Body of pancreas (tissue), 4 donors: ENCODE measurements around the gene TNFRSF17. TPM values are rescaled to one million over a fixed set of nuclear protein-coding genes. Genes with fewer than 3 reads are reported as not detected.
"Not testable (repeated sequence)": the region's sequence is repeated elsewhere in the genome, so short reads cannot be mapped to it uniquely, and the experiment has no call there.

Source experiments
- ATAC-seq: fragments of 150-250 bp; one replicate; pipeline ENCODE4 v1.9.1; 2016
- DNase-seq, 4 donors: peaks; one replicate each; pipeline ENCODE4 v3.0.0-alpha.2; 2019
- H3K27ac ChIP-seq, 4 donors: fragments of 200-600 bp; sonication (generic); 1 replicate in 3 of 4; 2 replicates in 1 of 4; pipeline versions ENCODE4 v1.5.1 to v1.6.1; 2016 to 2019; ENCODE audit warnings: mild to moderate bottlenecking in 1 of 4, mixed read lengths in 1 of 4, moderate library complexity in 1 of 4
- H3K27me3 ChIP-seq, 2 donors: fragments of 200-600 bp; sonication (generic); one replicate each; pipeline ENCODE4 v1.6.0; 2016; ENCODE audit warnings: mild to moderate bottlenecking in 1 of 2
- H3K36me3 ChIP-seq, 2 donors: fragments of 200-600 bp; sonication (generic); replicated peaks in 1 of 2; 2 replicates each; pipeline ENCODE4 v1.5.1; 2016; ENCODE audit warnings: low read depth in 2 of 2; ENCODE audit not compliant: insufficient read depth in 1 of 2
- H3K4me1 ChIP-seq: fragments of 200-600 bp; sonication (generic); one replicate; pipeline ENCODE4 v1.6.0; 2016
- H3K4me3 ChIP-seq, 2 donors: fragments of 200-600 bp; sonication (generic); 1 replicate in 1 of 2; 2 replicates in 1 of 2; pipeline ENCODE4 v1.5.1; 2016 to 2019
- H3K9me3 ChIP-seq, 3 donors: fragments of 200-600 bp; sonication (generic); 1 replicate in 2 of 3; 2 replicates in 1 of 3; pipeline ENCODE4 v1.5.1; 2016
- POLR2A ChIP-seq, 3 donors: fragments of 450-650 bp; IDR thresholded peaks; one replicate each; pipeline ENCODE4 v1.6.1; 2016; ENCODE audit warnings: antibody characterized with exemption in 3 of 3, mild to moderate bottlenecking in 2 of 3
- WGBS, 2 donors: methylation state at CpG; one replicate each; pipeline ENCODE4 v1.1.5; 2017; 5-methylcytosine and 5-hydroxymethylcytosine counted together
- intact Hi-C: fragments of 100-400 bp; cut with DNase I; formaldehyde crosslinking; loops from one replicate; pipeline ENCODE4 v1.15.1; 2023
- total RNA-seq, 2 donors: library from RNA; depleted of rRNA; stranded (reverse); fragments of >200 nt; gene quantifications; one replicate each; pipeline ENCODE4 v1.1.0, GENCODE V29; 2016
- TF ChIP-seq, protein P1 (sequence below), 7 experiments: fragments of 450-650 bp in 4 of 7; fragments of 200-600 bp in 3 of 7; sonication (generic) in 3 of 7; IDR thresholded peaks; one replicate each; pipeline ENCODE4 v1.5.1; 2016 to 2019; ENCODE audit warnings: antibody characterized with exemption in 7 of 7

The TNFRSF17 gene
- total RNA-seq, 2 donors from 2014 or later: not detected

DNA sequence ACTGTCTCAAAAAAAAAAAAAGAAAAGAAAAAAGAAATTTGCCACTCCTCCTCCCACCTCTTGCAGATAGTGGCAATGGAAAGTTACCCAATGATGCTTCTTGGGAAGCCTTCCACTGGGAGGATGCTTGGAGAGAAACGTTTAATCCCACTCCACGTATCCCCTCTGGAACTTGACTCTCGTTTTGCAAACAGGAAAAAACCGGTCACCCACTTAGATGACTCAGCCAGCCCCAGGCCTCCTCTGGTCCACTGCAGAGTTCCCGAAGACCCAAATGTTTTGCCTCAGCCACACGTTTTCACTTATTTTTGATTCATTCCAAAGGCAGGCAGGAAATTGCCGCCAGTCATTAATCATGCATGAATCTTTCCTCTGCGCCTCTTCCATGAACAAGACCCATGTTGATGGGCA lies 9.3 kb upstream of the TNFRSF17 start:
- intact Hi-C loops: no loop called here
- no peaks in the 10 kb centered on the region for H3K36me3 ChIP-seq
- no peak overlapping the region for H3K4me3 ChIP-seq
- TF ChIP-seq, protein P1, sequence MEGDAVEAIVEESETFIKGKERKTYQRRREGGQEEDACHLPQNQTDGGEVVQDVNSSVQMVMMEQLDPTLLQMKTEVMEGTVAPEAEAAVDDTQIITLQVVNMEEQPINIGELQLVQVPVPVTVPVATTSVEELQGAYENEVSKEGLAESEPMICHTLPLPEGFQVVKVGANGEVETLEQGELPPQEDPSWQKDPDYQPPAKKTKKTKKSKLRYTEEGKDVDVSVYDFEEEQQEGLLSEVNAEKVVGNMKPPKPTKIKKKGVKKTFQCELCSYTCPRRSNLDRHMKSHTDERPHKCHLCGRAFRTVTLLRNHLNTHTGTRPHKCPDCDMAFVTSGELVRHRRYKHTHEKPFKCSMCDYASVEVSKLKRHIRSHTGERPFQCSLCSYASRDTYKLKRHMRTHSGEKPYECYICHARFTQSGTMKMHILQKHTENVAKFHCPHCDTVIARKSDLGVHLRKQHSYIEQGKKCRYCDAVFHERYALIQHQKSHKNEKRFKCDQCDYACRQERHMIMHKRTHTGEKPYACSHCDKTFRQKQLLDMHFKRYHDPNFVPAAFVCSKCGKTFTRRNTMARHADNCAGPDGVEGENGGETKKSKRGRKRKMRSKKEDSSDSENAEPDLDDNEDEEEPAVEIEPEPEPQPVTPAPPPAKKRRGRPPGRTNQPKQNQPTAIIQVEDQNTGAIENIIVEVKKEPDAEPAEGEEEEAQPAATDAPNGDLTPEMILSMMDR (IDR thresholded peaks at IDR 0.05): no peak
- TF ChIP-seq POLR2A (IDR thresholded peaks at IDR 0.05): no peak
- H3K9me3 ChIP-seq: no peaks in the 10 kb centered on the region
- WGBS, 2 donors: 52 to 55% methylated on average over 8 of the region's 8 CpGs
- DNase-seq: no peak
- H3K27ac ChIP-seq: no peak overlapping the region
- no peaks in the 10 kb centered on the region for H3K27me3 ChIP-seq
- no peak for ATAC-seq
- no peaks in the 10 kb centered on the region for H3K4me1 ChIP-seq

DNA sequence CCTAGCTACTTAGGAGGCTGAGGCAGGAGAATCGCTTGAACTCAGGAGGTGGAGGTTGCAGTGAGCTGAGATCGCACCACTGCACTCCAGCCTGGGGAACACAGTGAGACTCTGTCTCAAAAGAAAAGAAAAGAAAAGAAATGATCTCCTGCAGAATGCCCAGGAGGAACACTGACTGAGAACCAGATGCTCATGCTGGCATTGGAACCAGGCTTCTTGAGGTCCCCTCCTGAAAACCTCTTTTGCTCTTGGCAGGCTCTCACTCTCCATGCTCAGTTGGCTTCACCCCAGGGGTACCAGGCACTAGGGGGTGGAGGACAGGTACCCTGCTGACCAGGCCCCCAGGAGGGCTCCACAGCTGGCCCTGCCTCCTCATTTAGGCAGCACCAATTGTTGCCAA lies 8.5 kb upstream of the TNFRSF17 start:
- TF ChIP-seq, protein P1 (IDR thresholded peaks at IDR 0.05): no peak
- TF ChIP-seq POLR2A (IDR thresholded peaks at IDR 0.05): no peak
- no peaks in the 10 kb centered on the region for H3K9me3 ChIP-seq
- H3K36me3 ChIP-seq: no peaks in the 10 kb centered on the region
- ATAC-seq (no peak), DNase-seq (no peak)
- intact Hi-C loops: no loop called here
- no peaks in the 10 kb centered on the region for H3K27me3 ChIP-seq
- WGBS, 2 donors: 84 to 88% methylated on average over 2 of the region's 2 CpGs
- H3K4me3 ChIP-seq: no peak overlapping the region
- H3K4me1 ChIP-seq: no peaks in the 10 kb centered on the region
- H3K27ac ChIP-seq: no peak overlapping the region

DNA sequence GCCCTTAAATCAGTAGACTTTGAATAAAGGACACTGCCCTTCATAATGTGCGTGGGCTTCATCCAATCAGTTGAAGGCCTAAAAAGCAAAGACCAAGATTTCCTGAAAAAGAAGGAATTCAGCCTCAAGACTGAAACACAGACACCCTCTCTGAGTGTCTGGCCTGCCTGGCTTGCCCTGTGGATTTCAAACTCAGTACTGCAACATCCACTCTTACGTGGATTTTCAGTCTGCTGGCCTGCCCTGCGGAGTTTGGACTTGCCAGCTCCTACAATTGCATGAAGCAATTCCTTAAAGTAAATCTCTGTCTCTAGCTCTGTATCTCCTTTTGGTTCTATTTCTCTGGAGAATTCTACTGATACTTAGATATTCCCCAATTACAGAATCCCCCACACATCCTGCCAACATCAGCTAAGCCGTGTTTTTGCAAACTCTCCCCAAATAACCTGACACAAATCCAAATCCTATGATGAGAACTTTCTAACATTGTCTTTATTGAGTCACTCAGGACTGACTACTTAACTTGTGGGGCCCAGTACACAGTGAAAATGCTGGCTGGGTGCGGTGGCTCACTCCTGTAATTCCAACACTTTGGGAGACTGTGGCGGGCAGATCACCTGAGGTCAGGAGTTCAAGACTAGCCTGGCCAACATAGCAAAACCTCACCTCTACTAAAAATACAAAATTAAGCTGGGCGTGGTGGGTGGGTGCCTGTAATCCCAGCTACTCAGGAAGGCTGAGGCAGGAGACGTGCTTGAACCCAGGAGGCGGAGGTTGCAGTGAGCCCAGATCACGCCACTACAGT lies 7.2 kb upstream of the TNFRSF17 start:
- H3K9me3 ChIP-seq: no peaks in the 10 kb centered on the region
- no peaks in the 10 kb centered on the region for H3K4me1 ChIP-seq
- no peak overlapping the region for H3K27ac ChIP-seq
- no peaks in the 10 kb centered on the region for H3K27me3 ChIP-seq
- intact Hi-C loops: no loop called here
- H3K4me3 ChIP-seq: no peak overlapping the region
- DNase-seq (no peak), ATAC-seq (no peak)
- 78 to 80% methylated on average over 10 of the region's 10 CpGs for WGBS, 2 donors
- TF ChIP-seq POLR2A (IDR thresholded peaks at IDR 0.05): no peak
- TF ChIP-seq, protein P1 (IDR thresholded peaks at IDR 0.05): no peak
- H3K36me3 ChIP-seq: no peaks in the 10 kb centered on the region

DNA sequence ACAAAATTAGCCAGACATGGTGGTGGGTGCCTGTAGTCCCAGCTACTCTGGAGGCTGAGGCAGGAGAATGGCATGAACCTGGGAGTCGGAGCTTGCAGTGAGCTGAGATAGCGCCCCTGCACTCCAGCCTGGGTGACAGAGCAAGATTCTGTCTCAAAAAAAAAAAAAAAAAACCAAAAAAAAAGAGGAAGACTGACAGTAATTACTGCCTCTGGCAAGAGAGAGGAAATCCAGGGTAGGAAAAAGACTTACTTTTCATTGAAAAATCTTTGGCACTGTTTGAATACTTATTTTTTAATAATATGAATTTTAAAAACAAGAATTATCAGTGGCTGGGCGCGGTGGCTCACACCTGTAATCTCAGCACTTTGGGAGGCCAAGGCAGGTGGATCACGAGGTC lies 2.6 kb upstream of the TNFRSF17 start:
- H3K27me3 ChIP-seq, H3K9me3 ChIP-seq, H3K36me3 ChIP-seq, H3K4me1 ChIP-seq, ATAC-seq, H3K4me3 ChIP-seq, intact Hi-C loops, H3K27ac ChIP-seq, DNase-seq: not testable (repeated sequence)
- 81 to 86% methylated on average over 5 of the region's 5 CpGs for WGBS, 2 donors

DNA sequence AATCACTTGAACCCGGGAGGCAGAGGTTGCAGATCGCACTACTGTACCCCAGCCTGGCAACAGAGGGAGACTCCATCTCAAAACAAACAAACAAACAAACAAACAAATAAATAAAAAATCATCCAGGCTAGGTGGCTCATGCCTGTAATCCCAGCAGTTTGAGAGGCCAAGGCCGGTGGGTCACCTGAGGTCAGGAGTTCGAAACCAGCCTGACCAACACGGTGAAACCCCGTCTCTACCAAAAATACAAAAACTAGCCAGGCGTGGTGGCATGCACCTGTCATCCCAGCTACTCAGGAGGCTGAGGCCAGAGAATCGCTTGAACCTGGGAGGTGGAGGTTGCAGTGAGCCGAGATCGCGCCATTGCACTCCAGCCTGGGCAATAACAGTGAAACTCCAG lies 2.0 kb upstream of the TNFRSF17 start:
- H3K4me3 ChIP-seq, intact Hi-C loops, H3K27me3 ChIP-seq, H3K4me1 ChIP-seq, H3K36me3 ChIP-seq, ATAC-seq, H3K9me3 ChIP-seq, H3K27ac ChIP-seq, DNase-seq: not testable (repeated sequence)
- WGBS, 2 donors: 84 to 92% methylated on average over 11 of the region's 11 CpGs

DNA sequence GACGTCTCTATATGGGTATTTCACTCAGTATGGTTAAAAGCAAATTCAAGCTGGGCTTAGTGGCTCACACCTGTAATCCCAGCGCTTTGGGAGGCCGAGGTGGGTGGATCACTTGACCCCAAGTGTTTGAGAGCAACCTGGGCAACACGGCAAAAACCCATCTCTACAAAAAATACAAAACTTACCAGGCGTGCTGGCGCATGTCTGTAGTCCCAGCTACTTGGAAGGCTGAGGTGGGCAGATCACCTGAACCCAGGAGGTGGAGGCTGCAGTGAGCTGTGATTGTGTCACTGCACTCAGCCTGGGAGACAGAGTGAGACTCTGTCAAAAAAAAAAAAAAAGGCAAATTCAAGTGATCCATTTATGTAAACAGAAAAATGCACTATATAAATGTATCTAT lies 1.3 kb upstream of the TNFRSF17 start:
- Histone ChIP-seq H3K4me3 (no peak overlapping the region), H3K27me3 (no peaks in the 10 kb centered on the region), H3K9me3 (no peaks in the 10 kb centered on the region), H3K4me1 (no peaks in the 10 kb centered on the region), H3K36me3 (no peaks in the 10 kb centered on the region), H3K27ac (no peak overlapping the region)
- WGBS, 2 donors: 70 to 83% methylated on average over 5 to 6 of the region's 6 CpGs
- DNase-seq (no peak), ATAC-seq (no peak)
- TF ChIP-seq, protein P1 (IDR thresholded peaks at IDR 0.05): no peak
- TF ChIP-seq POLR2A (IDR thresholded peaks at IDR 0.05): no peak
- intact Hi-C loops: no loop called here
